Transverse colon (tissue), 4 donors: ENCODE results near the gene IGSF22.

Experiments
- EP300 ChIP-seq: sonication (generic); formaldehyde crosslinking; IDR thresholded peaks from one replicate; pipeline ENCODE4 v1.6.1; 2017; ENCODE audit warnings: antibody characterized with exemption, low read depth
- POLR2A ChIP-seq: fragments of 450-650 bp; IDR thresholded peaks from one replicate; pipeline ENCODE4 v1.6.1; 2016; ENCODE audit warnings: antibody characterized with exemption, mild to moderate bottlenecking, moderate library complexity
- POLR2AphosphoS5 ChIP-seq, 3 donors: sonication (generic); formaldehyde crosslinking; IDR thresholded peaks; one replicate each; pipeline ENCODE4 v1.6.1; 2016; ENCODE audit warnings: antibody characterized with exemption in 3 of 3
- TF ChIP-seq, protein P1 (sequence below), 5 experiments: fragments of 200-600 bp in 3 of 5; fragments of 450-650 bp in 2 of 5; sonication (generic) in 3 of 5; IDR thresholded peaks; 1 replicate in 2 of 5; 2 replicates in 3 of 5; pipeline ENCODE4 v1.5.1; 2016 to 2017; ENCODE audit warnings: antibody characterized with exemption in 5 of 5, inconsistent platforms in 3 of 5, mild to moderate bottlenecking in 2 of 5, moderate library complexity in 1 of 5

GRCh38 chr11:18730020-18730419 lies 4.0 kb upstream of the IGSF22 start:
- TF ChIP-seq, protein P1, sequence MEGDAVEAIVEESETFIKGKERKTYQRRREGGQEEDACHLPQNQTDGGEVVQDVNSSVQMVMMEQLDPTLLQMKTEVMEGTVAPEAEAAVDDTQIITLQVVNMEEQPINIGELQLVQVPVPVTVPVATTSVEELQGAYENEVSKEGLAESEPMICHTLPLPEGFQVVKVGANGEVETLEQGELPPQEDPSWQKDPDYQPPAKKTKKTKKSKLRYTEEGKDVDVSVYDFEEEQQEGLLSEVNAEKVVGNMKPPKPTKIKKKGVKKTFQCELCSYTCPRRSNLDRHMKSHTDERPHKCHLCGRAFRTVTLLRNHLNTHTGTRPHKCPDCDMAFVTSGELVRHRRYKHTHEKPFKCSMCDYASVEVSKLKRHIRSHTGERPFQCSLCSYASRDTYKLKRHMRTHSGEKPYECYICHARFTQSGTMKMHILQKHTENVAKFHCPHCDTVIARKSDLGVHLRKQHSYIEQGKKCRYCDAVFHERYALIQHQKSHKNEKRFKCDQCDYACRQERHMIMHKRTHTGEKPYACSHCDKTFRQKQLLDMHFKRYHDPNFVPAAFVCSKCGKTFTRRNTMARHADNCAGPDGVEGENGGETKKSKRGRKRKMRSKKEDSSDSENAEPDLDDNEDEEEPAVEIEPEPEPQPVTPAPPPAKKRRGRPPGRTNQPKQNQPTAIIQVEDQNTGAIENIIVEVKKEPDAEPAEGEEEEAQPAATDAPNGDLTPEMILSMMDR (IDR thresholded peaks at IDR 0.05): no peak
- TF ChIP-seq POLR2AphosphoS5 (IDR thresholded peaks at IDR 0.05) (no peak), POLR2A (no peak), EP300 (no peak)
